K562 (cell line): ENCODE data around the gene IDH3G. TPM values are rescaled to one million over a fixed set of nuclear protein-coding genes. Genes with fewer than 3 reads are reported as not detected.

Experiments used
- ATAC-seq: fragments of 200-7000 bp; cut with Tn5 transposase; 3 replicates; pipeline ENCODE4 v1.9.1; 2020; ENCODE audit warnings: moderate library complexity
- BruUV-seq: library from RNA; stranded (reverse); fragments of 400-500 nt; replicated peaks from 2 replicates; lab custom pipeline; 2021; lab: Mats Ljungman, UMichigan
- CTCF ChIA-PET: fragments of 300-600 bp; formaldehyde crosslinking; extraction: SDS; loops from one replicate; lab custom pipeline; 2021; ENCODE audit warnings: low intra/inter-chr PET ratio; lab: Yijun Ruan, JAX
- POLR2A ChIA-PET: fragments of 300-600, 350-650 bp; sonication (Branson Sonifier 250); formaldehyde crosslinking; extraction: SDS; loops from one replicate; lab custom pipeline; 2021; ENCODE audit warnings: antibody characterized with exemption, inconsistent platforms; lab: Yijun Ruan, JAX
- DNase-seq, 4 experiments: peaks; one replicate each; pipeline versions ENCODE4 v3.0.0 to v3.0.0-alpha.2; 2011 to 2018; ENCODE audit warnings: low spot score in 3 of 4, mixed read lengths in 3 of 4; ENCODE audit errors: extremely low read depth in 1 of 4
- FAIRE-seq: peaks from 2 replicates; lab custom pipeline; 2011; peaks lifted over from hg19 to GRCh38; lab: Jason Lieb, UNC
- H2AFZ ChIP-seq: 2 replicates; pipeline ENCODE4 v1.6.0; 2011; ENCODE audit warnings: low read depth, low read length, control low read depth, inconsistent platforms
- H3K27ac ChIP-seq: fragments of 200-600 bp; 3 replicates; pipeline ENCODE4 v1.8.0; 2011; ENCODE audit warnings: low read depth, mild to moderate bottlenecking, control low read depth, inconsistent platforms, low read length, moderate library complexity, mixed read lengths; ENCODE audit errors: extremely low read depth
- H3K27me3 ChIP-seq, 2 experiments: fragments of 300-600 bp in 1 of 2; 2 replicates in 1 of 2; 3 replicates in 1 of 2; pipeline versions ENCODE4 v1.6.0 to v1.8.0; 2011; ENCODE audit warnings: inconsistent platforms in 2 of 2, low read length in 2 of 2, mild to moderate bottlenecking in 1 of 2, mixed read lengths in 1 of 2, moderate library complexity in 1 of 2; ENCODE audit not compliant: control insufficient read depth in 2 of 2, insufficient read depth in 2 of 2
- H3K36me3 ChIP-seq: fragments of 300-600 bp; 3 replicates; pipeline ENCODE4 v1.8.0; 2011; ENCODE audit warnings: mild to moderate bottlenecking, low read length, inconsistent platforms; ENCODE audit not compliant: control insufficient read depth, insufficient read depth
- H3K4me1 ChIP-seq, 2 experiments: fragments of 200-600 bp in 1 of 2; replicated peaks in 1 of 2; 2 replicates in 1 of 2; 3 replicates in 1 of 2; pipeline versions ENCODE4 v1.5.1 to v1.8.0; 2011; ENCODE audit warnings: inconsistent platforms in 2 of 2, low read length in 2 of 2, mild to moderate bottlenecking in 1 of 2, mixed read lengths in 1 of 2, moderate library complexity in 1 of 2; ENCODE audit not compliant: control insufficient read depth in 2 of 2, insufficient read depth in 2 of 2
- H3K4me2 ChIP-seq: 2 replicates; pipeline ENCODE4 v1.6.1; 2011; ENCODE audit warnings: low read length, control low read depth, inconsistent platforms, mixed read lengths; ENCODE audit not compliant: insufficient read depth
- H3K4me3 ChIP-seq: fragments of 200-600 bp; sonication (generic), shearing (Covaris generic); 2 replicates; pipeline ENCODE4 v1.5.1; 2016; ENCODE audit warnings: control low read depth, inconsistent platforms
- H3K79me2 ChIP-seq: fragments of 200-600 bp; 3 replicates; pipeline ENCODE4 v1.8.0; 2011; ENCODE audit warnings: low read length, inconsistent platforms; ENCODE audit not compliant: control insufficient read depth, insufficient read depth
- H3K9ac ChIP-seq, 2 experiments: 2 replicates each; pipeline versions ENCODE4 v1.6.0 to v1.6.1; 2011; ENCODE audit warnings: low read depth in 2 of 2, low read length in 2 of 2, control low read depth in 1 of 2, inconsistent platforms in 1 of 2, mild to moderate bottlenecking in 1 of 2, mixed read lengths in 1 of 2; ENCODE audit not compliant: insufficient read depth in 1 of 2
- H3K9me1 ChIP-seq: one replicate; pipeline ENCODE4 v1.6.0; 2011; ENCODE audit warnings: inconsistent platforms, mild to moderate bottlenecking, low read length, moderate library complexity; ENCODE audit not compliant: control insufficient read depth, insufficient read depth
- H3K9me3 ChIP-seq: replicated peaks from 2 replicates; pipeline ENCODE4 v1.5.1; 2011; ENCODE audit warnings: low read depth, low read length, inconsistent platforms; ENCODE audit not compliant: control insufficient read depth, insufficient read depth
- H4K20me1 ChIP-seq: replicated peaks from 2 replicates; pipeline ENCODE4 v1.6.1; 2011; ENCODE audit warnings: low read length, inconsistent platforms, mixed read lengths; ENCODE audit not compliant: control insufficient read depth, insufficient read depth
- AFF4 ChIP-seq: sonication (generic); formaldehyde crosslinking; IDR thresholded peaks from 2 replicates; pipeline ENCODE4 v1.8.0; 2023; ENCODE audit warnings: mild to moderate bottlenecking, missing genetic modification reagents
- ARID3A ChIP-seq: IDR thresholded peaks from 2 replicates; pipeline ENCODE4 v1.6.1; 2012; ENCODE audit warnings: low read depth, low read length, improper control_type of control experiment, borderline replicate concordance
- ATF4 ChIP-seq: fragments of 450-650 bp; formaldehyde crosslinking; IDR thresholded peaks from 2 replicates; pipeline ENCODE4 v1.4.0; 2022; ENCODE audit warnings: mild to moderate bottlenecking, moderate library complexity
- CSDE1 ChIP-seq, 2 experiments: fragments of 450-650 bp; IDR thresholded peaks; 2 replicates each; pipeline ENCODE4 v1.6.1; 2016; ENCODE audit warnings: mild to moderate bottlenecking in 1 of 2
- HEY1 ChIP-seq: fragments of 250-450 bp; sonication (Bioruptor Pico); IDR thresholded peaks from 2 replicates; pipeline ENCODE4 v1.5.0; 2020; ENCODE audit warnings: mild to moderate bottlenecking, moderate library complexity, borderline replicate concordance
- HMG20A ChIP-seq: fragments of 450-650 bp; formaldehyde crosslinking; conservative IDR thresholded peaks from 2 replicates; pipeline ENCODE4 v1.4.0; 2020; ENCODE audit warnings: mild to moderate bottlenecking, mixed read lengths
- MIER1 ChIP-seq: fragments of 450-650 bp; IDR thresholded peaks from 2 replicates; pipeline ENCODE4 v1.6.1; 2016; ENCODE audit warnings: antibody characterized with exemption, mild to moderate bottlenecking, low read depth
- NKRF ChIP-seq: fragments of 450-650 bp; IDR thresholded peaks from 2 replicates; pipeline ENCODE4 v1.6.1; 2016; ENCODE audit warnings: borderline replicate concordance
- PRPF4 ChIP-seq: fragments of 200-400 bp; formaldehyde crosslinking; IDR thresholded peaks from one replicate; pipeline ENCODE4 v1.6.1; 2017; ENCODE audit warnings: low read length, low read depth, mild to moderate bottlenecking; ENCODE audit not compliant: insufficient read depth, poor library complexity, severe bottlenecking
- SMAD4 ChIP-seq: fragments of 250-450 bp; sonication (Bioruptor Pico); conservative IDR thresholded peaks from 2 replicates; pipeline ENCODE4 v1.8.0; 2021; ENCODE audit warnings: inconsistent platforms, mild to moderate bottlenecking, moderate library complexity
- TAL1 ChIP-seq: fragments of 450-650 bp; IDR thresholded peaks from 2 replicates; pipeline ENCODE4 v1.6.1; 2016; ENCODE audit warnings: mild to moderate bottlenecking
- ZNF75A ChIP-seq: fragments of 450-650 bp; formaldehyde crosslinking; IDR thresholded peaks from 2 replicates; pipeline ENCODE4 v1.4.0; 2020; ENCODE audit warnings: mild to moderate bottlenecking
- ZNF77 ChIP-seq: fragments of 250-450 bp; sonication (Bioruptor Pico); IDR thresholded peaks from 2 replicates; pipeline ENCODE4 v1.5.0; 2020
- WGBS: fragments of 100-300 bp; shearing (Covaris generic); methylation state at CpG from one replicate; pipeline ENCODE4 v1.1.6; 2016; ENCODE audit warnings: low coverage, mixed read lengths; ENCODE audit not compliant: insufficient coverage; ENCODE audit errors: missing lambda C conversion rate; 5-methylcytosine and 5-hydroxymethylcytosine counted together
- in situ Hi-C: fragments of 300-500 bp; cut with MboI; formaldehyde crosslinking; loops from 4 replicates; pipeline ENCODE4 v1.15.0; 2018; ENCODE audit warnings: inconsistent platforms, mixed read lengths
- intact Hi-C: fragments of 100-400 bp; cut with micrococcal nuclease; formaldehyde crosslinking; loops from 2 replicates; pipeline ENCODE4 v1.14.2; 2022
- polyA plus RNA-seq, 8 experiments: library from polyadenylated mRNA; depleted of rRNA in 4 of 8; stranded (reverse) in 5 of 8; unstranded in 3 of 8; fragments of >200 nt; fragmentation: Nextera tagmentation in 2 of 8; fragmentation: Illumina TruSeq in 1 of 8; extraction: Ambion mirVana in 2 of 8; extraction: Trizol in 1 of 8; gene quantifications; 2 replicates each; pipeline versions ENCODE4 v1.2.1 to v1.2.3, GENCODE V29; 2011 to 2014; ENCODE audit warnings: inconsistent platforms in 1 of 8, missing spikeins in 1 of 8
- total RNA-seq, 7 experiments: library from RNA; depleted of rRNA in 6 of 7; stranded (reverse); fragments of >200 nt in 6 of 7; fragmentation: Illumina TruSeq in 2 of 7; extraction: Trizol in 2 of 7; gene quantifications; 2 replicates each; pipeline versions ENCODE4 v1.2.1 to v1.2.3, GENCODE V29; 2011 to 2021; ENCODE audit warnings: low replicate concordance in 1 of 7

Gene IDH3G
- total and polyA plus RNA-seq, 9 of the 15 experiments (the other 6 are each of a cell fraction or from before 2014, with no cell fraction given), result 24.3 to 72.5 (median 37.9) TPM

- H3K9ac ChIP-seq, result peak overlapping the region in 1 of 2 experiments; percentile 71; a peak in 1 of 4 replicates
- no peak overlapping the region for H3K27ac ChIP-seq
- DNase-seq (peak in 1 of 4 experiments; percentile 31), ATAC-seq (no peak), FAIRE-seq (no peak)
- H3K79me2 ChIP-seq, result no peaks in the 10 kb centered on the region
- intact Hi-C loops, result no loop called here
- no peak overlapping the region for H3K4me2 ChIP-seq
- BruUV-seq, result no TSS peak
- H3K36me3 ChIP-seq, result peaks cover 18% of the 10 kb centered on the region; the same call in 1 of the 3 replicates
- no peaks in the 10 kb centered on the region; the same call in 1 of the 2 replicates for H4K20me1 ChIP-seq
- H2AFZ ChIP-seq, result no peak overlapping the region
- no peak overlapping the region for H3K4me3 ChIP-seq
- peaks cover 0 to 46% of the 10 kb centered on the region in 2 experiments; a peak in 2 of 5 replicates for H3K4me1 ChIP-seq
- peaks cover 0 to 12% of the 10 kb centered on the region in 2 experiments; a peak in 3 of 5 replicates for H3K27me3 ChIP-seq
- WGBS, result 22% methylated on average over 13 of the region's 14 CpGs
- no peaks in the 10 kb centered on the region for H3K9me1 ChIP-seq
- H3K9me3 ChIP-seq, result no peaks in the 10 kb centered on the region
- CTCF ChIA-PET, result no interaction called here
- POLR2A ChIA-PET, result interaction anchor here (0.6 kb wide), 1 partner anchor 9 kb away, joined by 3 read pairs; no protein-coding TSS in a partner anchor
- in situ Hi-C loops, result no loop called here
- TF ChIP-seq HEY1 (CRISPR knock-in tag), result no peak
- no peak for TF ChIP-seq ATF4 (CRISPR knock-in tag)
- no peak for TF ChIP-seq AFF4
- TF ChIP-seq MIER1, result no peak
- no peak for TF ChIP-seq SMAD4 (CRISPR knock-in tag)
- TF ChIP-seq CSDE1 (IDR thresholded peaks at IDR 0.05), result no peak
- TF ChIP-seq PRPF4, result no peak
- TF ChIP-seq TAL1, result no peak
- TF ChIP-seq HMG20A (CRISPR knock-in tag), result no peak
- no peak for TF ChIP-seq ZNF75A
- TF ChIP-seq ZNF77 (CRISPR knock-in tag), result no peak
- TF ChIP-seq NKRF, result no peak
- no peak for TF ChIP-seq ARID3A
Measured at GRCh38 chrX:153802513-153803045, 8.4 kb upstream of the IDH3G start.
